GM20000 (cell line): Measurements from ENCODE around the gene CYFIP1.

Experiments used
- DNase-seq: peaks from one replicate; pipeline ENCODE4 v3.0.0; 2012; ENCODE audit warnings: low spot score
- TF ChIP-seq, protein P1 (sequence below): IDR thresholded peaks from 2 replicates; pipeline ENCODE4 v1.5.1; 2012; ENCODE audit warnings: mild to moderate bottlenecking, control low read depth; ENCODE audit errors: extremely low read depth, missing control alignments

CYFIP1 gene

DNA sequence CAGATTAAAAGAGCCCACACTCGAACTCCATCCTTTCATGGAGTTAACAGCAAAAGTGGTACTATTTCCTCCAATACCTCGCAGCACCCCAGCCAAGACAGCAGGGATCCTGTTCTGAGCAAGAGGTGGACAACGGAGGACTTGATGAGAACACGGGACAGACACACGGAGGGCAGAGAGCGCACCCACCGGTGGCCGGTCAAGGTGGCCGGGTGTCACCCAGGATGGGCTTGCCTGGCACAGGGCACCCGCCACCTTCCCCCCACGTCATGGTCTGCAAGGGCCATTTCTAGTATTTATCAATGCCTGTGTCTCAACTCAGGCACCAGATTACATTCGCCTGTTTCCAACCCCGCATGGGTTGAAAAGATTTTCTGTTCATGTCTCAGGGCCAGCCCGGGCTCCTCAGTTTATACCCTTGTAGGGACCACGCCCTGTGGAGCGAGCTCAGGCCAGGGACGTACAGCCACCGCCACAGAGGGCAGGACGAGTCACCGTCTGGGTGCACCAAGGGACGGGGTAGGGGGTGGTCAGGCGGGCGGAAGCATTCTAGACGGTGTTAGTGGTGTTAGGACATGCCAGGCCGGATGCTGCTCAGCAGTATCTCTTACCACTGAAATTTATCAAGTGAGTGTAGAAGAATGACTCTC is 64.2 kb downstream of the CYFIP1 start:
- TF ChIP-seq, protein P1, sequence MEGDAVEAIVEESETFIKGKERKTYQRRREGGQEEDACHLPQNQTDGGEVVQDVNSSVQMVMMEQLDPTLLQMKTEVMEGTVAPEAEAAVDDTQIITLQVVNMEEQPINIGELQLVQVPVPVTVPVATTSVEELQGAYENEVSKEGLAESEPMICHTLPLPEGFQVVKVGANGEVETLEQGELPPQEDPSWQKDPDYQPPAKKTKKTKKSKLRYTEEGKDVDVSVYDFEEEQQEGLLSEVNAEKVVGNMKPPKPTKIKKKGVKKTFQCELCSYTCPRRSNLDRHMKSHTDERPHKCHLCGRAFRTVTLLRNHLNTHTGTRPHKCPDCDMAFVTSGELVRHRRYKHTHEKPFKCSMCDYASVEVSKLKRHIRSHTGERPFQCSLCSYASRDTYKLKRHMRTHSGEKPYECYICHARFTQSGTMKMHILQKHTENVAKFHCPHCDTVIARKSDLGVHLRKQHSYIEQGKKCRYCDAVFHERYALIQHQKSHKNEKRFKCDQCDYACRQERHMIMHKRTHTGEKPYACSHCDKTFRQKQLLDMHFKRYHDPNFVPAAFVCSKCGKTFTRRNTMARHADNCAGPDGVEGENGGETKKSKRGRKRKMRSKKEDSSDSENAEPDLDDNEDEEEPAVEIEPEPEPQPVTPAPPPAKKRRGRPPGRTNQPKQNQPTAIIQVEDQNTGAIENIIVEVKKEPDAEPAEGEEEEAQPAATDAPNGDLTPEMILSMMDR, result no peak
- DNase-seq, result no peak

DNA sequence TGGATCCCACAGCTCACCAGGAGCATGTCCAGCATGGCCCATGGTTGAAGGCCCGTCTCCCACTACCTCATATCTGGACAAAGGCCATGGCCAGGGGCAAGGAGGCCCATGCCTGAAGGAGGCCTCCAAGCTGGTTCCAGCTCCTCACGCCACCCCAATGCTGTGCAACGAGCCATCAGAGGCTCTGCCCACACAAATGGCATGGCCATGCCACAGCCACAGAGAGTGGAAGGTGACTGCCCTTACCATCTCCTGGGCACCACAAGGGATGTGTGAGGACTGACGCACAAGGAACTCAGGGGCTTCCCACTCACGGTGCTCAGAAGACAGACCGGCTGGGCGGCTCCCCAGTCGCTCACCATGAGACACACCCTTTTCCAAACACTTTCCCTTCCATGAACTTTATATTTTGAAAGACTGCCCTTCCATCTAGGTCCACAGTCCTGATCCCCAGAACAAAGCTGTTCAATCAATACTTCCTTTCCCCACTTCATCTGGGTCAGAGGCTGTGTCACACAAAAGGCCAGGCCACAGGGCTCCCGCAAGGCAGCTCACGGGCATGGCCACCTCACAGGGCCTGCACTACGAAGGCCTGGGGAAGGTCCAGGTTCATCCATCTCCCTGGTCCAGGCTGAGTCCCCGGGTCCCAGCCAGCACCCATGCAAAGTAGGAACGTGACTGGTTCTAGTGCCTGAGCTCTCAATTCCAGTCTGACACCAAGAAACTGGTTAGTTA is 66.4 kb downstream of the CYFIP1 start:
- DNase-seq, result no peak
- TF ChIP-seq, protein P1, result no peak

DNA sequence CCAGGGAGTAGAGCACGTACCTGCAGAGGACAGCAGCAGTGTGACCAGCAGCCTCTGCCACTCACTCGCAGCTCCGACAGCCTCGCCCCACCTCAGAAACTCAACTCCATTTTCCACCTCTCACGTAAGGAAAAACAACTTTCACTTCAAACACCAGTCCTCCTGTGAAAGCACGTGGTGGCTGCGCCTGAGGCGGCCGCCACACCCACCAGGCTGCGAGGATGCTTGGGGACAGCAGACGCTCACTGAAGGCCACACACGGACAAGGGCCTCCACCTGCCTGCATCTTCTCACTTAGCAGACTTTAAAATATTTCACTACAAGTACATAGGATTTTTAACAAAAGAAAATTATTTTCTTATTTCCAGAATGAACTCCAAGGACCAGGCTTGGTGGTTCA is 67.9 kb downstream of the CYFIP1 start:
- DNase-seq, result no peak
- TF ChIP-seq, protein P1, result no peak

DNA sequence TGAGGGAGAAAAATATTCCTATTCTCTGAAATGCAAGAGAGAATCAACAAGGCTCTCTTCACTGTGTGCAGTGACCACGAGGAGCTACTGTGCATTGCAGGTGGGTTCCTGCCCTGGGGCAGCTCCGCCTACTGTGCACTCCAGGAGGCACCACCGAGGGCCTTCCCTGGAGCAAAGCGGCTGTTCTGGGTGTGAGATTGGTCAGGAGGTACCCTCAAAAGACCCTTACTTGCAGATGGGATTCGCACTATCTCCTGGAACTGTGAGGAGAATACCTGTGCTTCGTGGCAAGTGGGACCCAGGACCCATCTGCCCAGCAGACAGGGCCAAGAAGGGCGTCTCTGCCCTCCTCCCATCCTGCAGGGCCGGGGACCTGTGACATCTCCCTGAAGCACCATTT is 68.9 kb downstream of the CYFIP1 start:
- no peak for DNase-seq
- TF ChIP-seq, protein P1, result no peak

DNA sequence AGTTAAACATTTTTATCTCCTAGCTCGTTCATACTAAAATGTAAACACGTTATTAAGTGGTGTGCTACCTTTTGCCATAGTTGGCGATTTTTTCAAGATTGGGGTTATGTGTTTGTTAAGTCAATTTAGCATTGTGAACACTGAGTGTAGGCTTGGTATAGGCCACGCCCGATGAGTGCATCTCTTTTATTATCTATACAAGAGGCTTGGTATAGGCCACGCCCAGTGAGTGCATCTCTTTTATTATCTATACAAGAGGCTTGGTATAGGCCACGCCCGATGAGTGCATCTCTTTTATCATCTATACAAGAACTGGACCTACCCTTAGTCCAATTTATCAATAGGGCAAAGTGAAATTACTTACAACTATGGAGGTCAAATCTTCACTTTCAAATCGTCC is 71.3 kb downstream of the CYFIP1 start:
- DNase-seq, result no peak
- TF ChIP-seq, protein P1, result no peak

DNA sequence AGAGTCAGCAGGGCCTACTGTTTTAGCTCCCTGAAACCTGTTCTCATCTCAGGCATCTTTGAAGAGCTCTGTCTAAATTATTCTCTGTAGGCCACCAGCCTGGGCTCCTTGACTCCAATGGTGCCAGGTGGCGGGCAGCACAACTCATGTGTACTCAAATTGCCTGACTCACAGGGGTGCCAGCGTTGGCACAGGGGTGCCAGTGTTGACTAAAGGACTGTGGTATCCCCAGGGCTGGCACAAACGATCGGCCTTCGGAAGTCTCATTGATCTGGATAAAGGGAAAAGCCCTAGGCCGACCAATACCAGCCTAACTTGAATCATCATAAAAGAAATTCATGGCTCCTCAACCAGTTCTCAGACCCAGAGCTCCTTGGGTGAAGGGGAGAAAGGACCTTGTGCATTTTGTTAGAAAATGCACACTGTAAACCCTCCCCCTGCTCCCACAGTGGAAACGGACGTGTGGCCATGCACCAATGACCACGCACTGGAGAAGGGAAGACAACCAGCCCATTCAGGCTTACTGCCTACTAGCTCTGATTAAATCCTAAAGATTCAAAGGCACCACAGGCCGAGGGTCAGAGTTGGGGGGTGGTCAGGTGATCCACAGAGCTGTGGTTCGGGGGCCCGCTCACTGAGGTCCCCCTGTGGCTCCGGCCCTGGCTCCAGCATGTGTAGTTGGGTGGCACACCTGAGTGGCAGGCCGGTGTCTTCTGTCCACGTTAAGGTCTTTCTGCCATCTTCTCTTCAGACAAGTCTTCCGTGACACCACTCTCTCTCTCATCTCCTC is 72.8 kb downstream of the CYFIP1 start:
- TF ChIP-seq, protein P1, result no peak
- no peak for DNase-seq

DNA sequence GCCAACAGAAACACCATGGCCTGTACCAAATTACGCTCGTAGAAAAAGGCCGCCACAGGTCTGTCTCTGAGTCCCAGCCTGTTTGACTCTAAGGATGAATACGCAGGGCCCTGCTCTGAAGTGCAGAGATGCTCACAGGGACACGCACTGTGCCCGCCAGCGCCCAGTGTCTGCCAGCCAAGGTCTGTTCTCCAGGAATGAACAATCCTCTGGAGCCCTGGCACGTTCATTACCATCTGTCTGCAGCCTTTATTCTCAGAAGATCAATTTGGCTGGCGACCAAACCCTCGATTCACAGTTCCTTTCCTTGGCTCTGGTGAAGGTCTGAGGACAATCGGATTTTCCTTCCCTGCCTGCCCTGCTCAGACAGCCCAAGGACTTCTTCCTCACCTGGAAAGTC is 75.4 kb downstream of the CYFIP1 start:
- no peak for DNase-seq
- TF ChIP-seq, protein P1, result no peak
